Testis (tissue), 3 donors: Measurements from ENCODE around the gene FAM131B. TPM values are rescaled to one million over a fixed set of nuclear protein-coding genes. Genes with fewer than 3 reads are reported as not detected.

ENCODE experiments used
- DNase-seq: peaks from one replicate; pipeline ENCODE4 v3.0.0-alpha.2; 2019
- H3K27ac ChIP-seq, 2 donors: fragments of 200-600 bp; sonication (generic); one replicate each; pipeline ENCODE4 v1.5.1; 2019
- H3K27me3 ChIP-seq: fragments of 200-600 bp; sonication (generic); one replicate; pipeline ENCODE4 v1.5.1; 2019
- H3K36me3 ChIP-seq: fragments of 200-600 bp; sonication (generic); one replicate; pipeline ENCODE4 v1.5.1; 2017; ENCODE audit warnings: low read depth; ENCODE audit errors: missing control alignments
- H3K4me1 ChIP-seq: fragments of 200-600 bp; sonication (generic); one replicate; pipeline ENCODE4 v1.5.1; 2019
- H3K4me3 ChIP-seq, 2 donors: fragments of 200-600 bp; sonication (generic); one replicate each; pipeline ENCODE4 v1.5.1; 2017 to 2019
- H3K9me3 ChIP-seq: fragments of 200-600 bp; sonication (generic); one replicate; pipeline ENCODE4 v1.5.1; 2017
- POLR2A ChIP-seq: fragments of 450-650 bp; IDR thresholded peaks from one replicate; pipeline ENCODE4 v1.6.1; 2017; ENCODE audit warnings: antibody characterized with exemption, mild to moderate bottlenecking, moderate library complexity
- WGBS, 2 donors: methylation state at CpG; one replicate each; pipeline ENCODE4 v1.1.5; 2018; 5-methylcytosine and 5-hydroxymethylcytosine counted together
- intact Hi-C: fragments of 100-400 bp; cut with DNase I; formaldehyde crosslinking; loops from one replicate; pipeline ENCODE4 v1.15.1; 2023; ENCODE audit warnings: low total_unique reads
- polyA plus RNA-seq: library from polyadenylated mRNA; stranded (reverse); fragments of 350-450 nt; fragmentation: Illumina TruSeq; extraction: RNeasy Lipid Tissue Mini Kit (QIAGEN cat#74804); gene quantifications from one replicate; pipeline ENCODE4 v1.2.3, GENCODE V29; 2014; ENCODE audit warnings: low read depth, low replicate concordance; ENCODE audit not compliant: insufficient read depth
- total RNA-seq, 2 donors: library from RNA; depleted of rRNA; stranded (reverse); fragments of >200 nt; gene quantifications; one replicate each; pipeline ENCODE4 v1.2.3, GENCODE V29; 2016
- TF ChIP-seq, protein P1 (sequence below), 3 experiments: fragments of 450-650 bp in 2 of 3; fragments of 200-600 bp in 1 of 3; sonication (generic) in 1 of 3; IDR thresholded peaks; one replicate each; pipeline ENCODE4 v1.5.1; 2016 to 2019; ENCODE audit warnings: antibody characterized with exemption in 3 of 3, mild to moderate bottlenecking in 2 of 3, moderate library complexity in 1 of 3

The FAM131B gene
- total and polyA plus RNA-seq, 3 donors from 2014 or later: 1.2 TPM

DNA sequence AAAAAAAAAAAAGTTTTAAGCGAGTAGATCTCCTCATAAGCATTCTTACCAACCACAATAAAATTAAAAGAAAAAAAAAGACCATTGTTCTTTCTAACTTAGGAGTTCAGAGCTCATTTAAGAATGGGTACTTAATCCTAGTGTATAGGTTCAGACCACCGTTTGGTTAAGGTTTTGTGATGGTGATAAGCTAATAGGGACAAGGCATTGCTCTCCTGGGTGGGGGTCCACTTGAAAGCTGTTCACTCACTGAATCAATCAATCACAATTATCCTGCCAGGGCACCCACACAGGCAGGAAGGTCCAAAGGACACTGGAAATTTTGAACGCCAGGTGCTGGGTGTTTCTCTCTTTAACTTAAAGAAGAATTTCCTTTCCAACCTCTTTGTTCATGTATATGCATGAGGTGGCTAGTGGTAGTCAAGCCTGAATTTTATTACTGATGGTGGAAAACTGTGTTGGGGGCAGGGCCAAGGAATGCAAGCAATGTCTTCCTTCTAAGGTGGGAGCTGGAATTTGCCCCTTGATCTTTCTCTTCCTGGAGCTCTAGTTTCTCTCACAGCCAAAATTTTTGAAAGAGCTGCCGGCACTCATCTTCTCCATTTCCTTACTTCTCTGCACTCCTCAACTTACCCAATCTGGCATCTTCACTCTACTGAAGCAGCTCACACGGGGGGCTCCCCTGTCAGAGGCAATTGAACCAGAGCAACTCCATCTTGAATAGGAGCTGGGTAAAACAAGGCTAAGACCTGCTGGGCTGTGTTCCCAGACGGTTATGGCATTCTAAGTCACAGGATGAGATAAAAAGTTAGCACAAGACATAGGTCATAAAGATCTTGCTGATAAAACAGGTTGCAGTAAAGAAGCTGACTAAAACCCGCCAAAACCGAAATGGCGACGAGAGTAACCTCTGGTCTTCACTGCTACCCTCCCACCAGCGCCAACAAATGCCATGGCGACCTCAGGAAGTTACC lies 7.5 kb upstream of the FAM131B start:
- Histone ChIP-seq H3K9me3 (no peaks in the 10 kb centered on the region), H3K4me3 (no peak overlapping the region), H3K4me1 (peaks cover 2% of the 10 kb centered on the region), H3K36me3 (no peaks in the 10 kb centered on the region), H3K27ac (no peak overlapping the region), H3K27me3 (no peaks in the 10 kb centered on the region)
- TF ChIP-seq, protein P1, sequence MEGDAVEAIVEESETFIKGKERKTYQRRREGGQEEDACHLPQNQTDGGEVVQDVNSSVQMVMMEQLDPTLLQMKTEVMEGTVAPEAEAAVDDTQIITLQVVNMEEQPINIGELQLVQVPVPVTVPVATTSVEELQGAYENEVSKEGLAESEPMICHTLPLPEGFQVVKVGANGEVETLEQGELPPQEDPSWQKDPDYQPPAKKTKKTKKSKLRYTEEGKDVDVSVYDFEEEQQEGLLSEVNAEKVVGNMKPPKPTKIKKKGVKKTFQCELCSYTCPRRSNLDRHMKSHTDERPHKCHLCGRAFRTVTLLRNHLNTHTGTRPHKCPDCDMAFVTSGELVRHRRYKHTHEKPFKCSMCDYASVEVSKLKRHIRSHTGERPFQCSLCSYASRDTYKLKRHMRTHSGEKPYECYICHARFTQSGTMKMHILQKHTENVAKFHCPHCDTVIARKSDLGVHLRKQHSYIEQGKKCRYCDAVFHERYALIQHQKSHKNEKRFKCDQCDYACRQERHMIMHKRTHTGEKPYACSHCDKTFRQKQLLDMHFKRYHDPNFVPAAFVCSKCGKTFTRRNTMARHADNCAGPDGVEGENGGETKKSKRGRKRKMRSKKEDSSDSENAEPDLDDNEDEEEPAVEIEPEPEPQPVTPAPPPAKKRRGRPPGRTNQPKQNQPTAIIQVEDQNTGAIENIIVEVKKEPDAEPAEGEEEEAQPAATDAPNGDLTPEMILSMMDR (IDR thresholded peaks at IDR 0.05): no peak
- TF ChIP-seq POLR2A: no peak
- 82 to 87% methylated on average over 12 of the region's 12 CpGs for WGBS, 2 donors
- intact Hi-C loops: no loop called here
- DNase-seq: no peak

DNA sequence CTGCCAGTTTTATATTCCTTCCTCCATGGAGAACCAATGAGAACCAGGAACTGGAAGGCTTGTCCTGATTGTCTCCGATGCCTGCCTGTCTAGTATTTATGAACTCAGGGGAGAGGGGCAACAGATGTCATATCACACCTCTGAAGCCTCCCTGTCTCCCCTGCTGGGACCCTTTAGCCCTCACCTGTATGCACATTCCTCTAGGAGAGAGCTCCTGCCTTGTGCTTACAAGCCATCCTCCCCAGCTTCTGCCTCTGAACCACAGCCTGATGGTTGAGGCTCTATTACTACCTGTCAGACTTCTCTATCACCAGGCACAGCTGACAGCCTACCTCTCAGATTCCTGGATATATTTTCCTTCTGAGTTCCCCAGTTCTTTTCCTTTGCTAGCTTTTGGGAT lies 5.9 kb upstream of the FAM131B start:
- no peak overlapping the region for H3K27ac ChIP-seq
- DNase-seq: no peak
- intact Hi-C loops: no loop called here

DNA sequence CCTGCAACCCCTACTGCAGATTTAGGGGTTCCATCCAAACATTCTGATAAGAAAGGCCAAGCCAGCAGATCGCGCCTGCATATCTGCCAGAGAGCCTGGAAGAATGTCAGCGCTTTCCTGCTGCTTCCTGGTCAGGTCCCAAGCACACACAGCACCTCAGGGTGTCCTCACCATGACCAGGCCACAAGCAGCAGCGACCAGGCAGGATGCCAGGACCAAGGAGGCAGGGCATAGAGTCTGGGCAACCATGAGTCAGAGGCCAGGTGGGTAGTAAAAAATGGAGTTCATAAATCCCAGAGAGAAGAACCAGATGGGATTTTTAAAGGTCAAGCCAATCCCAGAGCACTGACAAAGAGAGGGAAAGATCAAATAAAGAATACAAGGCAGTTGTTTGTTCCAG lies 5.5 kb upstream of the FAM131B start:
- no peaks in the 10 kb centered on the region for H3K27me3 ChIP-seq
- H3K27ac ChIP-seq: no peak overlapping the region
- intact Hi-C loops: no loop called here
- H3K36me3 ChIP-seq: no peaks in the 10 kb centered on the region
- WGBS, 2 donors: 79 to 93% methylated on average over 4 of the region's 4 CpGs
- H3K4me1 ChIP-seq: no peaks in the 10 kb centered on the region
- TF ChIP-seq, protein P1 (IDR thresholded peaks at IDR 0.05): no peak
- no peak for TF ChIP-seq POLR2A
- H3K4me3 ChIP-seq: no peak overlapping the region
- DNase-seq: no peak
- H3K9me3 ChIP-seq: no peaks in the 10 kb centered on the region

More for the DNA sequence above, 5.9 kb upstream of the FAM131B start:
- no peaks in the 10 kb centered on the region for H3K27me3 ChIP-seq
- TF ChIP-seq POLR2A: no peak
- TF ChIP-seq, protein P1 (IDR thresholded peaks at IDR 0.05): no peak
- H3K4me3 ChIP-seq: no peak overlapping the region
- H3K36me3 ChIP-seq: no peaks in the 10 kb centered on the region
- no peaks in the 10 kb centered on the region for H3K9me3 ChIP-seq
- 83 to 92% methylated on average over 1 of the region's 1 CpG for WGBS, 2 donors
- no peaks in the 10 kb centered on the region for H3K4me1 ChIP-seq

DNA sequence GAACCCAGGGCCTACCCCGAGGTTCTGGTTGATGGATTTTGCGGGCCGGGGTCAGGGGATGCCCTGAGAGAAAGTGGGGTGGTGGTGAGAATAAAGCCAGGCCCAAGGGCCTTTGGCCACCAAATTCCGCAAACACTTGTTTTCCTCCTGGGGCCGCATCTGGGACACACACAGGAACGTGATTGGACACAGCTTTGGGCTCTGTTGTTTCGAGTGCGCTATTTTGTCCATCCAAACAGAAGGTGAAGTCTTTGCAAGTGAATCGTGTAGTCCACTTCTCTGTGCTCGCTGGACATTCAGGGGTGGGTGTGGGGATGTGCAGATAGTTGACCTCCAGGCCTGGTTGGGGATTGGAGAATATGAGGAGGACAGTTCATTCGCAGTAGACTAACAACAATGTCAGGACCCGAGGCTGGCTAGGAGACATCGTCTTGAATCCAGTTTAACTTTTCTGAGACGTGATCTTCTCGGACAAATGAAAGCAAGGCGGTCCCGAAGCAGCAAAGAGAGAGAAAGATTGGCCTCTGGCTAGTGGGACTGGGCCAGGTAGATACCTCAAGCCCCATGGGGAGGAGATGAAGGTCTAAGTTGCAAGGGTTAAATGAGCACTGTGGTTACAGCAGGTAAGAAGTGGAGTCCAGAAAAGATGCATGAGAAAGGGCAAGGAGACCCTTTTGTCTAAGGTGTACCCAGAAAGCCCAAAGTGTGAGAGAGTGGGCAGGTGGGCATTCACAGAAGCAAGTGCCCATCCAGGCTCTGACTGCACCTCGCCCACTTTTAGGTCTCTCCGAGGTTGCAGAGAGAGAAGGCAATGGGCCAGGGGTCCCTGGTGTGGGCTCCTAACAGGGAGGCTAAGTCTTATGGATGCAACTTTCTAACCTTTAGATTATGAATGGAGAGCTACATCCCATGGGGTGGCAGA lies 764 bp upstream of the FAM131B start:
- DNase-seq: no peak
- no peaks in the 10 kb centered on the region for H3K27me3 ChIP-seq
- no peak overlapping the region for H3K27ac ChIP-seq
- no peaks in the 10 kb centered on the region for H3K9me3 ChIP-seq
- no peak for TF ChIP-seq POLR2A
- TF ChIP-seq, protein P1 (IDR thresholded peaks at IDR 0.05): no peak
- H3K4me3 ChIP-seq: peak overlapping the region in 1 of 2 donors; percentile 45
- intact Hi-C loops: no loop called here
- 22 to 42% methylated on average over 17 to 19 of the region's 19 CpGs for WGBS, 2 donors
- H3K4me1 ChIP-seq: peaks cover 5% of the 10 kb centered on the region
- no peaks in the 10 kb centered on the region for H3K36me3 ChIP-seq
